MM.1S (cell line): ENCODE results near the gene RFNG.

Experiments used
- CTCF ChIP-seq: fragments of 300-600 bp; sonication (generic); IDR thresholded peaks from 2 replicates; pipeline ENCODE4 v1.5.1; 2016; ENCODE audit warnings: antibody characterized with exemption, low read length, mixed read lengths
- EZH2 ChIP-seq: fragments of 300-600 bp; sonication (generic); optimal IDR thresholded peaks from 2 replicates; pipeline ENCODE3; 2017; ENCODE audit warnings: low read depth, mild to moderate bottlenecking, antibody characterized with exemption, low read length, mixed read lengths
- EZH2phosphoT487 ChIP-seq: fragments of 300-600 bp; sonication (generic); IDR thresholded peaks from 2 replicates; pipeline ENCODE4 v1.6.1; 2018; ENCODE audit warnings: antibody characterized with exemption, low read length

GRCh38 chr17:82083533-82084359, 32.1 kb upstream of the RFNG start:
- TF ChIP-seq EZH2: no peak
- no peak for TF ChIP-seq CTCF
- TF ChIP-seq EZH2phosphoT487: no peak
